Measurements from ENCODE around the gene NCOA6. TPM values are rescaled to one million over a fixed set of nuclear protein-coding genes. Genes with fewer than 3 reads are reported as not detected.

The NCOA6 gene
- total RNA-seq, 1 donor from 2014 or later: 16.0 TPM

DNA sequence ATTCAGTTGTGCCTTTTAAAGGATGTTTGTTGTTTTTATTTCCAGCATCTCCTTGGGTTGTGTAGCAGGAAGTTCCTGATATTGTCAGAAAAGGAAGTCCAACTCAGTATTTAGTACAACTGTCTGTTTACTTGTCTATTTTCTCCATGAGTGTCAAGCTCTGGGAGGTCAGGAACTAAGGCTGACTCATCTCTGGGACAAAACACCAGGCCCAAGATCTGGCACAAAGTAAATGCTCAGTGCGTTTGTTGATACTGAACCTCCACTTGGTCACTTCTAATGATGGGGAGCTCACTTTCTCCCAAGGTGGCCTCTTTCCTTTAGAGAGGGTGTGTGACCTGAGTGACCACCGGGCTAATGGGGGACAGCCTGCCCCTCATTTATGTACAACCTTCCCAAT lies 136.0 kb downstream of the NCOA6 start:
- intact Hi-C loops (cut with DNase I): no loop called here
- no peak for DNase-seq (ENCODE audit: missing footprints)

DNA sequence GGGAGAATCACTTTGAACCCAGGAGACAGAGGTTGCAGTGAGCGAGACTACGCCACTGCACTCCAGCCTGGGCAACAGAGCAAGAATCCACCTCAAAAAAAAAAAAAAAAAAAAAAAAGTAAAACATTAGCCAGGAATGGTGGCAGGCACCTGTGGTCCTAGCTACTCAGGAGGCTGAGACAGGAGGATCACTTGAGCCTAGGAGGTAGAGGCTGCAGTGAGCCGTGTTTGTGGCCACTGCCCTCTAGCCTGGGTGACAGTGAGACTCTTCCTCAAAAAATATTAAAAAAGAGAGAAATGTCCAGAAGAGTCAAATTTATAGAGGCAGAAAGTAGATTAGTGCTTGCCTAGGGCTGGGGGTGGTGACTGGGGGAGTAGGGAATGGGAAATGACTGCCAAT lies 141.8 kb downstream of the NCOA6 start:
- ATAC-seq (no peak), DNase-seq (ENCODE audit: missing footprints) (no peak)
- intact Hi-C loops (cut with DNase I): no loop called here

More for the DNA sequence above, 136.0 kb downstream of the NCOA6 start:
- no peak for ATAC-seq

DNA sequence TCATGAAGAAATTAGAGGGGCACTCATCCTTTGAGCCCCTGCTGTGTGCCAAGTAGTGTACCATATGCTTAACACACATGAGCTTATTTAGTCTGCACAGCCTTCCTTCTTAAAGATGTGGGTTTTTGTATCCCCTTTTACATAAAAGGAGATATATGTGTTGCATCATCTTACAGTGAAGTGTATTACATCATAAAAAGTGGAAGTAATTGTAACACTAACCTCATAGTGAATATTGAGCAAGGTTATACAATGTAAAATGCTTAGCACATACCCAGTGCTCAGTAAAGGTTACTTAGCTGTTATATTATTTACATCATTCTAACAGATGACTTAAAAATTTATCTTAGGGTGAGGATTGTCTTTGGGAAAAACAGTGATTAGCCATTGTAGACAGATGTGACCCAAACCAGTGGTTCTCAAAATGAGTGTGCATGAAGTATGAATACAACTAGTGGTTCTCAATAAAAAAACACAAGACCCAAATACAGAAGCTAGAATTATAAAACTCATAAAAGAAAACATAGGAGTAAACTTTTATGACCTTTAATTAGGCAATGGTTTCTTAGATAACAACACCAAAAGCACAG lies 144.8 kb downstream of the NCOA6 start:
- ATAC-seq (no peak), DNase-seq (ENCODE audit: missing footprints) (no peak)
- intact Hi-C loops (cut with DNase I): no loop called here

DNA sequence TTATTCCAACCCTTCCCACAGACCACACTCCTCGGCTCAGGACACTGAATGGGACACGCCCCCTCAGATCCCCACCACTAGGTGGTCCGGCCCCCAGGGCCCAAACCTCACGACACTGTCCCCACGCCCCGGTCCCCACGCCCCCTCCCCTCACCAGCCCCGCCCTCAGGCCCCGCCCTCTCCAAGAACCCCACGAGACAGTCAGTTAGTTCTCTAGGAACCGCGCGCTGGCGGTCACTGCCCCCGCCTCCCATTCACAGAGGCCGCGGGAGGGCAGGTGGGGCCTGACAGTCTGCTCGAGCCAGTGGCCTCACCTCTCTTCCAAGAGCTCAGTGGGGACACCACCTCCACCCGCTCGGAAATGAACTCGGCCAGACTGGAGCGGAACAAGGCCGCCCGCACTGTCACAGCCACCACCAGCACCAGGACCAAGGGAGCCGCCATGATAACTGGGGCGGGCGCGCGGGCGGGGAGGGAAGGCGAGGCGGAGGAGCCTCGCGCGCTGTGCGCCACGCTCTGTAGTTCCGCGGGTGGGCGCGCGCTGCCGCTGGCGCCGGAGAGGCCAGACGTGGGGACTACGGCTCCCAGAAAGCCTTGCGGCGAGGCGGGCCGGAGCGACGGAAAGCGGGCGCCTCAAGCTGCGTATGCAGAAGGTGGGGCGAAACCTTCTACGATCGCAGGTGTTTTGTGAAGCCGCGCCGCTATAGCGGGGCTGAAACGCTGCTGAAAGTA lies 148.6 kb downstream of the NCOA6 start, which contains the start of gene PIGU:
Gene PIGU, minus strand, starts transcription at position 451 of the 732 bp plus-strand sequence. Its CDS starts 7 bp downstream, at position 444.
- ATAC-seq (peak; percentile 100), DNase-seq (ENCODE audit: missing footprints) (peak; percentile 99)
- intact Hi-C loops (cut with DNase I): loop anchor here (2.0 kb wide), 1 partner anchor 28 kb away; the partner anchor contains the start of gene TP53INP2

DNA sequence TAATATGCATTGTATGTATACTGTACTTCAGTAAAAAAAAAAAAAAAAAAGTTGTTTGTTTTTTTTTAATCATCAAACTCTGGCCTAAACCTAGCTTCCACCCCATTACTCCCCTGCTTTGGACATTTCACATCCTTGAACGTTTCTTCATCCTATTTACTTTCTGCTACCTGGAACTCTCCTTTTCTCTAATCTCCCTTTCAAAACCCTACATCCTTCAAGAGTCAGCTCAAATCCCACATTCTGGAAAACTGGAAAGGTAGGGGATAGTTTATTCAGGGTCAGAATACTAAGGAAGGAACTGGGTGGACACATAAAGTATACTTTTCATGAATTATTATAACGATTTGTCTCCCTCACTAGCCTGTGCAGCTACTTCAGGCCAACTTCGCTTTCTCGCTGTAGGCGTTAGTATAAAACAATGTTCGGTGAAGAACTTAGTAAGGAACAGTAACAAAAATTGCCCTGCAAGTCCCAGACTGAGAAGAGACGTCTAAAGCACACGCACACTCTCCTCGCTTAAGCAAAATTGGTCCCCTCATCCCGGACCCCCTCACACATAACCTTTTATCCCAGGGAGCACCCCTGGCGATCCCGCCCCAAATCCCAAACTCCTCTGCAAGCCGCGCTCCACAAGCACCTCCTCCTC lies 149.3 kb downstream of the NCOA6 start:
- intact Hi-C loops (cut with DNase I): loop anchor here (2.0 kb wide), 1 partner anchor 29 kb away; the partner anchor contains the start of gene TP53INP2
- ATAC-seq: no peak
- DNase-seq (ENCODE audit: missing footprints): no peak

DNA sequence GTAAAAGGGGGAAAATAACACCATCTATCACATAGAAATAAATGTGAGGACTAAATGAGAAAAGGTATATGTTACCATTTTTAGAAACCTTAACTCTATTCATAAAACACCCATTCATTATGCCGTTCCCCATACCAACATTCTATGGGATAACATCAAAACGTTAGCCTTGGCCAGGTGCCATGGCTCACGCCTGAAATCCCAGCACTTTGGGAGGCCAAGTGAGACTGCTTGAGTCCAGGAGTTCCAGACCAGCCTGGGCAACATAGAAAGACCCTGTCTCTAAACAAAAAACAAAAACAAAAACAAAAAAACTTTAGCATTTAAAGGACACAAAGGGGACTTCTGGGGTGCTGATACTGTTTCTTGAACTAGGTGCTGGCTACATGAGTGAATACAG lies 149.9 kb downstream of the NCOA6 start:
- no peak for DNase-seq (ENCODE audit: missing footprints)
- intact Hi-C loops (cut with DNase I): no loop called here
- no peak for ATAC-seq

DNA sequence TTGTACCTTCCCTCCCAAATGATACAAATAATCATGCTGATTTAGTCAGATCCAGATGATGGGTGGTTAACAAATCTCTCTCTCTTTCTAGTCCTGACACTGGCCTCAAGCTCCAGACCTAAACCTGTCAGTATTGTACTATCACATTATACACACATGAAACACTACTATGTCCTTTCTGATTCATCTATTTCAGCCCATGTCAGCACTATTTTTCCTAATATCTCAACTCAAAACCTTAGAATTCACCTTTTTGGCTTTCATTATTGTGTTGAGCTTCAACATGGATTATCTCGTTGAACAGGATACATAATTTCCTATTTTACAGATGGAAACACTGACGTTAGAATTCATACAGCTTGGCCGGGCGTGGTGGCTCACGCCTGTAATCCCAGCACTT lies 152.0 kb downstream of the NCOA6 start:
- DNase-seq (ENCODE audit: missing footprints) (no peak), ATAC-seq (no peak)
- intact Hi-C loops (cut with DNase I): no loop called here

DNA sequence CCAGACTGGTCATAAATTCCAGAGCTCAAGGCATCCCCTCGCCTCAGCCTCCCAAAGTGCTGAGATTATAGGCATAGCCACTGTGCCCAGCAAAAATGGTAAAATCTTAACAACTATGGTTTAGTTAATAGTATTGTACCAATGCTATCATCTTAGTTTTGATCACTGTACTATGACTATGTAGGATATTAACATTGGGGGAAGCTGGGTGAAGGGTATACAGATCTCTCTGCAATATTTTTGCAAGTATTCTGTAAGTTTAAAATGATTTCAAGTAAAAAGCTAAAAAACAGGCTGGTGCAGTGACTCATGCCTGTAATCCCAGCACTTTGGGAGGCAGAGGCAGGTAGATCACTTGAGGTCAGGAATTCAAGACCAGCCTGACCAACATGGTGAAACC lies 156.4 kb downstream of the NCOA6 start:
- ATAC-seq (no peak), DNase-seq (ENCODE audit: missing footprints) (no peak)
- intact Hi-C loops (cut with DNase I): no loop called here

Other genes starting within 250 kb of the NCOA6 start
- gene PIGU, start 148.6 kb downstream of the NCOA6 start, total RNA-seq: 12.9 TPM
- gene TP53INP2, start 121.3 kb downstream of the NCOA6 start, total RNA-seq: 113 TPM
- 19.1 TPM for gene GGT7, start 47.2 kb upstream of the NCOA6 start, total RNA-seq
- gene ACSS2, start 51.0 kb upstream of the NCOA6 start, total RNA-seq: 149 TPM
- gene GSS, start 130.2 kb upstream of the NCOA6 start, total RNA-seq: 17.6 TPM
- gene MYH7B, start 130.2 kb upstream of the NCOA6 start, total RNA-seq: 230 TPM

Data from Right ventricle myocardium inferior (tissue), 1 donor.